VCaP (cell line): Measurements from ENCODE around the gene TGIF2LY.
"Not testable (repeated sequence)": the region's sequence is repeated elsewhere in the genome, so short reads cannot be mapped to it uniquely, and the experiment has no call there.

Experiments
- H3K27ac ChIP-seq: fragments of 450-650 bp; 2 replicates; pipeline ENCODE4 v1.5.1; 2017

Gene TGIF2LY

GRCh38 chrY:3578767-3579166 lies at the start of gene TGIF2LY:
Gene TGIF2LY, plus strand, starts transcription at chrY:3579067. Its CDS starts 178 bp downstream, at chrY:3579245.
- not testable (repeated sequence) for H3K27ac ChIP-seq
